Measurements from ENCODE around the gene SLC34A3.

The SLC34A3 gene

DNA sequence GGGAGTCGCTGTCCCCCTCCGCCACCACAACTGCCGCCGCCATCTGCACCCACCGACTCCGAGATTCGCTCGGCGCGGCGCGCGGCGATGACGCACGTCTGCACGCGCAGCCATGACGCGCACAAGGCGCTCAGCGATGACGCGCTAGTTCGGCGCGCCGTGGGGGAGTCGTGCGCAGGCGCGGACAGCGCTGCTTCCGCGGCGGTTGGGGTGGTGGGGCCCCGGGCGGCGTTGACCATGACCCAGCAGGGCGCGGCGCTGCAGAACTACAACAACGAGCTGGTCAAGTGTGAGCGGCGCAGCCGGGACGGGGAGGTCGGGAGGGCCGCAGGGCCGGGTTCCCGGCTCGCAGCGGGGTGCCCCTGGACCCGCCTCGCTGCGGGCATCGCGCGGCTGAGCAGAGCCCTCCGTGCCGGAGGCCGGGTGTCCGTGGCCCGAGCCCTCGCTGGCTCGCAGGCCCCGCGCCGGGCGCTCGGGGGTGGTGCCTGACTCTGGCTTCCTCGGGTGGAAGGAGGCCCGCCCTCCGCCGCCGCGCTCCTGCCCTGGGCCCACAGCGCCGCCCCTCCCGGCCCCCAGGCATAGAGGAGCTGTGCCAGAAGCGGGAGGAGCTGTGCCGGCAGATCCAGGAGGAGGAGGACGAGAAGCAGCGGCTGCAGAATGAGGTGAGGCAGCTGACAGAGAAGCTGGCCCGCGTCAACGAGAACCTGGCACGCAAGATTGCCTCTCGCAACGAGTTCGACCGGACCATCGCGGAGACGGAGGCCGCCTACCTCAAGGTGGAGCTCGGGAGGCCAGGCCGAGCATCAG is 42.0 kb upstream of the SLC34A3 start, which contains the start of the genes ANAPC2 and SSNA1:
TSS of gene ANAPC2 (minus strand) at position 71 of the 807 bp plus-strand sequence. CDS start at position 43, 28 bp downstream.
TSS of gene SSNA1 (plus strand) at position 187 of the 807 bp plus-strand sequence. CDS start at position 238, 51 bp downstream.
- H3K27me3 ChIP-seq (ENCODE audit: insufficient read depth, poor library complexity, severe bottlenecking): no peaks in the 10 kb centered on the region
- H3K4me3 ChIP-seq (ENCODE audit: severe bottlenecking): peak within 1 kb of the TSS; percentile 52
- H3K9me3 ChIP-seq (ENCODE audit: severe bottlenecking): no peaks in the 10 kb centered on the region
- peak; percentile 88 for DNase-seq (ENCODE audit: low spot score)
- ATAC-seq (ENCODE audit: low read depth): peak; percentile 74
- peak; percentile 72 for TF ChIP-seq CTCF (IDR thresholded peaks at IDR 0.05; ENCODE audit: poor library complexity, severe bottlenecking)
- peaks cover 20% of the 10 kb centered on the region for H3K36me3 ChIP-seq (ENCODE audit: low read depth)
- H3K4me1 ChIP-seq (ENCODE audit: insufficient read depth, poor library complexity, severe bottlenecking): peaks cover 5% of the 10 kb centered on the region
- H3K27ac ChIP-seq (ENCODE audit: poor library complexity, severe bottlenecking): peak within 1 kb of the TSS; percentile 73

DNA sequence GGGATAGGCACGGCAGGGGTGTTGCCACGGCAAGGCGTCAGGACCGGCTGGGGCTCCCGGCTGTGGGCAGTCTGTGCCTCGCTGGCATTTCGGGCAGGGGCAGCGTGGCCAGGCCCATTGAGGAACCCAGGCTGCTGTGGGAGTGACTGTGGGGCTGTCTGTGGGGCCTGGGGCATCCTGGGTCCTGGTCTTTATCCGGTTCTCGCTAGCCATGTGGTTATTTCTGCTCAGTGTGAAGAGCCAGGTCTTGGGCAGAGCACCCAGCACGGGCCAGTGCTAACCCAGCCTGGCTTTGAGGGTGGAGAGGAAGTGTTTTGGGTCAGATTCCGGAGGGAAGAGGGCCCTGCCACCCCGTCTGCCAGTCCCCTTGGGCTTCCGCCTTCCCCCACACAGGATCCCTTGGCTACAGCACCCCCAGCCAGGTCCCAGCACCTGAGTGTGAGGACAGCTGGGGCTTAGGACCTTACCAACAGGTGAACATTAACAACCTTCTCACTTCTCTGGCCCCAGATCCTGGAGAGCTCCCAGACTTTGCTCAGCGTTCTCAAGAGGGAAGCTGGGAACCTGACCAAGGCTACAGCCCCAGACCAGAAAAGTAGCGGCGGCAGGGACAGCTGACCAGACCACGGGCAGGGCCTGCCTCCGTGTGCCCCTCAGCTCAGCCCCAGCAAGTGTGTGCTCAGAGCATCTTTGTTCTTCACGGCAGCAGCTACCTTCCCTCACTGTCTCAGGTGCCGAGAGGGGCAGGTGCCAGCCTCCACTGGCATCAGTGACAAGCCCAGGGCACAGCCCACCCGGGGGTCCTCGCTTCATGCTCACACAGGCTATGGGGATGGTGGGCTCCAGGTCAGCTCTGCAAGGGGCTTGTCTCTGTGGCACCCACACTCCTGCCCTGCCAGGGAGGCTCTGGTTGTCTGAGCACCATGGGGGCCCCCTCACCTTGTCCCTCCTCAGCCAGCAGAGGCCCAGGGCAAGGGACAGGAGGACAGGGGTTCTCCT is 41.1 kb upstream of the SLC34A3 start:
- Histone ChIP-seq H3K9me3 (ENCODE audit: severe bottlenecking) (no peaks in the 10 kb centered on the region), H3K27ac (ENCODE audit: poor library complexity, severe bottlenecking) (peak overlapping the region; percentile 73), H3K4me3 (ENCODE audit: severe bottlenecking) (peak overlapping the region; percentile 52), H3K36me3 (ENCODE audit: low read depth) (peaks cover 20% of the 10 kb centered on the region), H3K4me1 (ENCODE audit: insufficient read depth, poor library complexity, severe bottlenecking) (peaks cover 6% of the 10 kb centered on the region), H3K27me3 (ENCODE audit: insufficient read depth, poor library complexity, severe bottlenecking) (no peaks in the 10 kb centered on the region)
- peak; percentile 13 for ATAC-seq (ENCODE audit: low read depth)
- no peak for DNase-seq (ENCODE audit: low spot score)
- no peak for TF ChIP-seq CTCF (IDR thresholded peaks at IDR 0.05; ENCODE audit: poor library complexity, severe bottlenecking)

DNA sequence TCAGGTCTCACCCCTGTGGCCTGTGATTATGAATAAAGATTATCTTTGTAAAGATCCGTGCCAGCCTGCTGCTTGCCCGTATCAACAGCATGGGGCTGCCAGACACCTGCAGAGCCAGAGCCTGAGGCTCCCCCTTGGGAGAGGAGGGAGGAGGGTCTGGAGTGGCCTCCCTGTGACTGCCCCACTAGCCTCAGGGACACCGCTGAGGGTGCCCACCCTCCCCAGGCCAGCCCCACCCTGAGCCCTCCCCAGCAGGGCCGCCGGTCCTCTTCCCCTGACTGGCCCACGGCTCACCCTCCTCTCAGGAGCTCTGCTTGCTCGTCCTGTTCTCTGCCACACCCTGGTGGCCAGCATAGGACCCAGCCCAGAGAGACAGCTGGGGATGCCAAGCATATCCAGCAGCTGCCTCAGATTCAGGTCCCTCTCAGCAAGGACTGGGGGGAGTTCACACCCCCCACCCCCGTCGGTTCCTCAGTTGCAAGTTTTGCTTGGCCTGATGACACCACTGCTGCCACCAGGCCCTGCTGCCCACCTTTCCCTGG is 40.3 kb upstream of the SLC34A3 start:
- Histone ChIP-seq H3K4me3 (ENCODE audit: severe bottlenecking) (no peak overlapping the region), H3K27ac (ENCODE audit: poor library complexity, severe bottlenecking) (no peak overlapping the region)
- no peak for DNase-seq (ENCODE audit: low spot score)

DNA sequence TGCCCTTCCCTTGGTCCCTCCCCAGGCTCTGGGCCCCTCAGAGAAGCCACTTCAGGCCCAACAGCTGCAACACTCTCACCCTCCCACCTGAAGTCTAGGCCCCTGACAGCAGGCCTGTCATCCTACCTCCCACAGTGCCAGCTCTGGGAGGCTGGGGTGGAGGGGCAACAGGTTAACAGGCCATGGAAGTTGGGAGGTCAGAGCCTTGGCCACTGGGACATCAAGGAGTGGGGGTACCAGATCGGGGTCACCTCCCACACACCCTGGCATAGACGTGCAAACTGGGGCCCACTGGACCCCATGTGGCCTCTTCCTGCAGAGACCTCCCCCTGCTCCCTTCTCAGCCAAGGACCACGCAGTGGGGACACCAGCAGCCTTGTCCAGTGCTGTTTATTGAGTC is 39.5 kb upstream of the SLC34A3 start:
- no peaks in the 10 kb centered on the region for H3K27me3 ChIP-seq (ENCODE audit: insufficient read depth, poor library complexity, severe bottlenecking)
- H3K36me3 ChIP-seq (ENCODE audit: low read depth): peaks cover 20% of the 10 kb centered on the region
- H3K4me1 ChIP-seq (ENCODE audit: insufficient read depth, poor library complexity, severe bottlenecking): peaks cover 15% of the 10 kb centered on the region
- H3K27ac ChIP-seq (ENCODE audit: poor library complexity, severe bottlenecking): no peak overlapping the region
- no peaks in the 10 kb centered on the region for H3K9me3 ChIP-seq (ENCODE audit: severe bottlenecking)
- ATAC-seq (ENCODE audit: low read depth): no peak
- no peak for TF ChIP-seq CTCF (IDR thresholded peaks at IDR 0.05; ENCODE audit: poor library complexity, severe bottlenecking)
- H3K4me3 ChIP-seq (ENCODE audit: severe bottlenecking): no peak overlapping the region
- no peak for DNase-seq (ENCODE audit: low spot score)

More for the DNA sequence above, 40.3 kb upstream of the SLC34A3 start:
- Histone ChIP-seq H3K27me3 (ENCODE audit: insufficient read depth, poor library complexity, severe bottlenecking) (no peaks in the 10 kb centered on the region), H3K4me1 (ENCODE audit: insufficient read depth, poor library complexity, severe bottlenecking) (peaks cover 14% of the 10 kb centered on the region), H3K36me3 (ENCODE audit: low read depth) (peaks cover 20% of the 10 kb centered on the region), H3K9me3 (ENCODE audit: severe bottlenecking) (no peaks in the 10 kb centered on the region)
- TF ChIP-seq CTCF (IDR thresholded peaks at IDR 0.05; ENCODE audit: poor library complexity, severe bottlenecking): no peak
- ATAC-seq (ENCODE audit: low read depth): no peak

All from RWPE2 (cell line).